ENCODE measurements around the gene COX5B. TPM values are rescaled to one million over a fixed set of nuclear protein-coding genes. Genes with fewer than 3 reads are reported as not detected.

The COX5B gene
- total RNA-seq, 1 experiment from 2014 or later = 298 TPM

DNA sequence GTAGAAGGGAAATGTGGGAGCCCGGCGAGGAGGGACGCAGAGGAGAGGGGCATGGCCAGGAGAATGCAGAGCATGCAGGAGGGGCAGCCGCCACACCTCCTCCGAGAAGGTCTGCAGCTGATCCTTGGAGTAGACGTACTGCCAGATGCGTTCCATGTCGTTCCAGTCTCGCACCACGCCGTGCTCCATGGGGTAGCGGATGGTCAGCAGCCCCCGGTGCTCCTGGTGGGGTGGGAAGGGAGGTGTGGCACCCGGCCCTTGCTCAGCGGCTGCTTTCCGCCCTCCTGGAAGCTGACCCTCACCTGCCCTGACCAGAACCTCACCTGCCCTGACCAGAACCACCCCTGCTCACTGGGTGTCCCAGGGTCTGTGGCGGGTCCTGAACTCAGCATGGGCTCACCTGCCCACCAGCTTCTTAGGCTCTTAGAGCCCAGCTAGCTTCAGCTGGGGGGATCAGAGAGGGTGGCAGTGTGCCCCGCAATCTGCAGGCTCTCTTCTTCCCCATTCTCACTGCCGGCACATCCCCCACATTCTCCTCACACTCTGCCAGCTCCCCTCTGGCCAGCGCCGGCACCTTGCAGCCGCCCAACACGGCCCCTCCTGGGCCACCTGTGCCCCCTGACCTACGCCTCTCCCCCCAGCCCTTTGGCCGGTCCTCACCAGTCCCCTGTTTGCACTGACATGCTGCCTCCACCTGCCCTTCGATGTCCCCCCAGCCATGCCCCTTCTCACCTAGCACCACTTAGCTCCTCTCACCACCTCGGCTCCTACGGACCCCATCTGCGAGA lies 13.6 kb downstream of the COX5B start:
- H3K27ac ChIP-seq (ENCODE audit: low read length) = no peak overlapping the region
- DNase-seq (ENCODE audit: low read depth, low spot score) (no peak), ATAC-seq (no peak)
- BruUV-seq (replicated peaks) = no TSS peak
- intact Hi-C loops (cut with micrococcal nuclease; ENCODE audit: unreplicated experiment) (no loop called here), in situ Hi-C loops (cut with HindIII; ENCODE audit: low pct_unique_long_range_greater_than_20kb, low sequenced_read_pairs) (no loop called here)
- no peaks in the 10 kb centered on the region for H3K9me3 ChIP-seq (ENCODE audit: control insufficient read depth, insufficient read depth, low read depth, low read length)
- ChIA-PET CTCF (no interaction called here), POLR2A (no interaction called here)
- no peaks in the 10 kb centered on the region; the same call in 1 of the 2 replicates for H3K36me3 ChIP-seq (ENCODE audit: control insufficient read depth, insufficient read depth, low read length)
- peaks cover 10% of the 10 kb centered on the region for H3K4me1 ChIP-seq (ENCODE audit: control insufficient read depth, insufficient read depth, low read length)
- TF ChIP-seq, protein P1, sequence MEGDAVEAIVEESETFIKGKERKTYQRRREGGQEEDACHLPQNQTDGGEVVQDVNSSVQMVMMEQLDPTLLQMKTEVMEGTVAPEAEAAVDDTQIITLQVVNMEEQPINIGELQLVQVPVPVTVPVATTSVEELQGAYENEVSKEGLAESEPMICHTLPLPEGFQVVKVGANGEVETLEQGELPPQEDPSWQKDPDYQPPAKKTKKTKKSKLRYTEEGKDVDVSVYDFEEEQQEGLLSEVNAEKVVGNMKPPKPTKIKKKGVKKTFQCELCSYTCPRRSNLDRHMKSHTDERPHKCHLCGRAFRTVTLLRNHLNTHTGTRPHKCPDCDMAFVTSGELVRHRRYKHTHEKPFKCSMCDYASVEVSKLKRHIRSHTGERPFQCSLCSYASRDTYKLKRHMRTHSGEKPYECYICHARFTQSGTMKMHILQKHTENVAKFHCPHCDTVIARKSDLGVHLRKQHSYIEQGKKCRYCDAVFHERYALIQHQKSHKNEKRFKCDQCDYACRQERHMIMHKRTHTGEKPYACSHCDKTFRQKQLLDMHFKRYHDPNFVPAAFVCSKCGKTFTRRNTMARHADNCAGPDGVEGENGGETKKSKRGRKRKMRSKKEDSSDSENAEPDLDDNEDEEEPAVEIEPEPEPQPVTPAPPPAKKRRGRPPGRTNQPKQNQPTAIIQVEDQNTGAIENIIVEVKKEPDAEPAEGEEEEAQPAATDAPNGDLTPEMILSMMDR (IDR thresholded peaks at IDR 0.05) = no peak
- no peak for TF ChIP-seq SIN3A (IDR thresholded peaks at IDR 0.05; ENCODE audit: borderline replicate concordance, insufficient read depth, low read depth, low read length)
- TF ChIP-seq, protein P2, sequence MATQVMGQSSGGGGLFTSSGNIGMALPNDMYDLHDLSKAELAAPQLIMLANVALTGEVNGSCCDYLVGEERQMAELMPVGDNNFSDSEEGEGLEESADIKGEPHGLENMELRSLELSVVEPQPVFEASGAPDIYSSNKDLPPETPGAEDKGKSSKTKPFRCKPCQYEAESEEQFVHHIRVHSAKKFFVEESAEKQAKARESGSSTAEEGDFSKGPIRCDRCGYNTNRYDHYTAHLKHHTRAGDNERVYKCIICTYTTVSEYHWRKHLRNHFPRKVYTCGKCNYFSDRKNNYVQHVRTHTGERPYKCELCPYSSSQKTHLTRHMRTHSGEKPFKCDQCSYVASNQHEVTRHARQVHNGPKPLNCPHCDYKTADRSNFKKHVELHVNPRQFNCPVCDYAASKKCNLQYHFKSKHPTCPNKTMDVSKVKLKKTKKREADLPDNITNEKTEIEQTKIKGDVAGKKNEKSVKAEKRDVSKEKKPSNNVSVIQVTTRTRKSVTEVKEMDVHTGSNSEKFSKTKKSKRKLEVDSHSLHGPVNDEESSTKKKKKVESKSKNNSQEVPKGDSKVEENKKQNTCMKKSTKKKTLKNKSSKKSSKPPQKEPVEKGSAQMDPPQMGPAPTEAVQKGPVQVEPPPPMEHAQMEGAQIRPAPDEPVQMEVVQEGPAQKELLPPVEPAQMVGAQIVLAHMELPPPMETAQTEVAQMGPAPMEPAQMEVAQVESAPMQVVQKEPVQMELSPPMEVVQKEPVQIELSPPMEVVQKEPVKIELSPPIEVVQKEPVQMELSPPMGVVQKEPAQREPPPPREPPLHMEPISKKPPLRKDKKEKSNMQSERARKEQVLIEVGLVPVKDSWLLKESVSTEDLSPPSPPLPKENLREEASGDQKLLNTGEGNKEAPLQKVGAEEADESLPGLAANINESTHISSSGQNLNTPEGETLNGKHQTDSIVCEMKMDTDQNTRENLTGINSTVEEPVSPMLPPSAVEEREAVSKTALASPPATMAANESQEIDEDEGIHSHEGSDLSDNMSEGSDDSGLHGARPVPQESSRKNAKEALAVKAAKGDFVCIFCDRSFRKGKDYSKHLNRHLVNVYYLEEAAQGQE (IDR thresholded peaks at IDR 0.05; ENCODE audit: insufficient read depth in 1 of 2, low read depth in 2 of 2, low read length in 1 of 2) = no peak
- no peak for TF ChIP-seq POLR2AphosphoS5 (IDR thresholded peaks at IDR 0.05; ENCODE audit: low read depth, low read length)
- no peak for TF ChIP-seq TCF7L2 (IDR thresholded peaks at IDR 0.05; ENCODE audit: low read depth, low read length)
- no peak overlapping the region for H3K4me3 ChIP-seq (ENCODE audit: low read depth in 2 of 2, low read length in 2 of 2)
- no peaks in the 10 kb centered on the region for H3K27me3 ChIP-seq (ENCODE audit: control insufficient read depth, insufficient read depth, low read length)

DNA sequence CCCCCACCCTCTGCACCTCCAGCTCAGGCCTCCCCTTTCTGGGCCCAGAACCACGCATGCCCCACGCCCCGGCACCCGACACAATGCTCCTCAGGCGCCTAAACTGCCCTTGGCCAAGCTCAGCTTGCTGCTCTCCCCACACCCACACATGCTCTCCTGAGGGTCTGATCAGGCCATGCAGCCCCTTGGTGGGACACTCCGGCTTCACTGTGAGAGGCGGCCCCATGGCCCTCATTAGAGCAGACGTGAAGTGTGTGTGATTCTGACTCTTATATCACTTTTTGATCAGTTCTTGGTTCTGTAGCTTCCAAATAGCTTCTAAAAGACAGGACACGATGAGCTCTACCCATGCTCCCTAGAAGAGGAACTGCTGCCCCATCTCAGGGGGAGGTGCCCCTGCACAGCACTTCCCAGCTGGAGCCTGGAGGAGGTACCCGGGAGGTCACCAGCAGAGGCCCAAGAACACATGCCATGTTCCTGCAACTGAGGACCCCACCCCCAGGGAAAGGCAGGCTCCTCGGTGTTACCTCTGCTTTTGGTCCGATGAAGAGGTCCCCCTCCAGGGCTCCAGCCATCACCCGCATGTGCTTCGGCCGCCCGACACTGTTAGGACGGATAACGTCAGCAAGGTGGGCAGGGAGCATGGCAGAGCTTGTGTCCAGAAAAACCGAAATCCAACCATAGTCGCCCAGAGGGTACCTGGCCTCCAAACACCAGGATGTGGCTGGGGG lies 14.3 kb downstream of the COX5B start:
- DNase-seq (ENCODE audit: low read depth, low spot score) (no peak), ATAC-seq (no peak)
- peaks cover 14% of the 10 kb centered on the region for H3K4me1 ChIP-seq (ENCODE audit: control insufficient read depth, insufficient read depth, low read length)
- H3K4me3 ChIP-seq (ENCODE audit: low read depth in 2 of 2, low read length in 2 of 2) = no peak overlapping the region
- TF ChIP-seq TCF7L2 (IDR thresholded peaks at IDR 0.05; ENCODE audit: low read depth, low read length) = no peak
- no peak for TF ChIP-seq POLR2AphosphoS5 (IDR thresholded peaks at IDR 0.05; ENCODE audit: low read depth, low read length)
- TF ChIP-seq, protein P2 (IDR thresholded peaks at IDR 0.05; ENCODE audit: insufficient read depth in 1 of 2, low read depth in 2 of 2, low read length in 1 of 2) = no peak
- TF ChIP-seq, protein P1 (IDR thresholded peaks at IDR 0.05) = no peak
- no peak for TF ChIP-seq SIN3A (IDR thresholded peaks at IDR 0.05; ENCODE audit: borderline replicate concordance, insufficient read depth, low read depth, low read length)
- ChIA-PET POLR2A (no interaction called here), CTCF (interaction anchor here (0.7 kb wide), 1 partner anchor 9 kb away, joined by 3 read pairs; no protein-coding TSS in a partner anchor)
- in situ Hi-C loops (cut with HindIII; ENCODE audit: low pct_unique_long_range_greater_than_20kb, low sequenced_read_pairs) (no loop called here), intact Hi-C loops (cut with micrococcal nuclease; ENCODE audit: unreplicated experiment) (no loop called here)
- H3K27ac ChIP-seq (ENCODE audit: low read length) = no peak overlapping the region
- H3K9me3 ChIP-seq (ENCODE audit: control insufficient read depth, insufficient read depth, low read depth, low read length) = no peaks in the 10 kb centered on the region
- BruUV-seq (replicated peaks) = TSS peak; percentile 16
- no peaks in the 10 kb centered on the region; the same call in 1 of the 2 replicates for H3K36me3 ChIP-seq (ENCODE audit: control insufficient read depth, insufficient read depth, low read length)
- H3K27me3 ChIP-seq (ENCODE audit: control insufficient read depth, insufficient read depth, low read length) = no peaks in the 10 kb centered on the region

Measured in Panc1 (cell line).